Uterus (tissue), 4 donors: Measurements from ENCODE around the gene GPR17. TPM values are rescaled to one million over a fixed set of nuclear protein-coding genes. Genes with fewer than 3 reads are reported as not detected.

Experiments used
- DNase-seq, 2 donors: peaks; one replicate each; pipeline ENCODE4 v3.0.0-alpha.2; 2019 to 2020
- H3K27ac ChIP-seq, 2 donors: fragments of 200-600 bp; sonication (generic); 1 replicate in 1 of 2; 2 replicates in 1 of 2; pipeline ENCODE4 v1.5.1; 2016 to 2018
- H3K27me3 ChIP-seq, 2 donors: fragments of 200-600 bp; sonication (generic); one replicate each; pipeline ENCODE4 v1.5.1; 2018 to 2019; ENCODE audit warnings: control low read depth in 1 of 2
- H3K36me3 ChIP-seq, 2 donors: fragments of 200-600 bp; sonication (generic); one replicate each; pipeline ENCODE4 v1.5.1; 2019; ENCODE audit warnings: control low read depth in 1 of 2
- H3K4me1 ChIP-seq, 2 donors: fragments of 200-600 bp; sonication (generic); one replicate each; pipeline ENCODE4 v1.5.1; 2018 to 2019; ENCODE audit warnings: control low read depth in 1 of 2
- H3K4me3 ChIP-seq, 2 donors: fragments of 200-600 bp; sonication (generic); 1 replicate in 1 of 2; 2 replicates in 1 of 2; pipeline ENCODE4 v1.5.1; 2018 to 2019; ENCODE audit warnings: mild to moderate bottlenecking in 1 of 2
- H3K9me3 ChIP-seq, 2 donors: fragments of 200-600 bp; sonication (generic); one replicate each; pipeline ENCODE4 v1.5.1; 2019; ENCODE audit warnings: control low read depth in 1 of 2
- POLR2A ChIP-seq, 2 donors: fragments of 450-650 bp; IDR thresholded peaks; one replicate each; pipeline ENCODE4 v1.6.1; 2016; ENCODE audit warnings: antibody characterized with exemption in 2 of 2, mild to moderate bottlenecking in 1 of 2, moderate library complexity in 1 of 2
- intact Hi-C: fragments of 100-400 bp; cut with DNase I; formaldehyde crosslinking; loops from one replicate; pipeline ENCODE4 v1.15.1; 2023; ENCODE audit warnings: low total_unique reads
- total RNA-seq, 4 donors: library from RNA; depleted of rRNA in 3 of 4; stranded (reverse); fragments of >200 nt in 3 of 4; gene quantifications; one replicate each; pipeline versions ENCODE4 v1.1.0 to v1.2.4, GENCODE V29; 2014 to 2023
- TF ChIP-seq, protein P1 (sequence below), 4 experiments: fragments of 200-600 bp in 2 of 4; fragments of 450-650 bp in 2 of 4; sonication (generic) in 2 of 4; IDR thresholded peaks; one replicate each; pipeline ENCODE4 v1.5.1; 2016 to 2019; ENCODE audit warnings: antibody characterized with exemption in 4 of 4, mild to moderate bottlenecking in 2 of 4, moderate library complexity in 1 of 4
- donor health status: DM: yes; HTN: yes; CAD: no.

Gene GPR17
- total RNA-seq, 4 donors from 2014 or later: 0.41 TPM; not detected in 3

GRCh38 chr2:127611076-127611925, 34.7 kb upstream of the GPR17 start:
- TF ChIP-seq, protein P1, sequence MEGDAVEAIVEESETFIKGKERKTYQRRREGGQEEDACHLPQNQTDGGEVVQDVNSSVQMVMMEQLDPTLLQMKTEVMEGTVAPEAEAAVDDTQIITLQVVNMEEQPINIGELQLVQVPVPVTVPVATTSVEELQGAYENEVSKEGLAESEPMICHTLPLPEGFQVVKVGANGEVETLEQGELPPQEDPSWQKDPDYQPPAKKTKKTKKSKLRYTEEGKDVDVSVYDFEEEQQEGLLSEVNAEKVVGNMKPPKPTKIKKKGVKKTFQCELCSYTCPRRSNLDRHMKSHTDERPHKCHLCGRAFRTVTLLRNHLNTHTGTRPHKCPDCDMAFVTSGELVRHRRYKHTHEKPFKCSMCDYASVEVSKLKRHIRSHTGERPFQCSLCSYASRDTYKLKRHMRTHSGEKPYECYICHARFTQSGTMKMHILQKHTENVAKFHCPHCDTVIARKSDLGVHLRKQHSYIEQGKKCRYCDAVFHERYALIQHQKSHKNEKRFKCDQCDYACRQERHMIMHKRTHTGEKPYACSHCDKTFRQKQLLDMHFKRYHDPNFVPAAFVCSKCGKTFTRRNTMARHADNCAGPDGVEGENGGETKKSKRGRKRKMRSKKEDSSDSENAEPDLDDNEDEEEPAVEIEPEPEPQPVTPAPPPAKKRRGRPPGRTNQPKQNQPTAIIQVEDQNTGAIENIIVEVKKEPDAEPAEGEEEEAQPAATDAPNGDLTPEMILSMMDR (IDR thresholded peaks at IDR 0.05): no peak
- no peak for TF ChIP-seq POLR2A (IDR thresholded peaks at IDR 0.05)
- Histone ChIP-seq H3K9me3 (no peaks in the 10 kb centered on the region), H3K27me3 (no peaks in the 10 kb centered on the region), H3K4me1 (no peaks in the 10 kb centered on the region), H3K36me3 (no peaks in the 10 kb centered on the region), H3K4me3 (no peak overlapping the region), H3K27ac (no peak overlapping the region)
- intact Hi-C loops: no loop called here
- peak in 1 of 2 donors; percentile 7 for DNase-seq

- DNase-seq: peak in 1 of 2 donors; percentile 11
- intact Hi-C loops: no loop called here
- Histone ChIP-seq H3K27ac (no peak overlapping the region), H3K36me3 (no peaks in the 10 kb centered on the region), H3K27me3 (no peaks in the 10 kb centered on the region), H3K4me3 (no peak overlapping the region), H3K9me3 (no peaks in the 10 kb centered on the region), H3K4me1 (no peaks in the 10 kb centered on the region)
- TF ChIP-seq, protein P1 (IDR thresholded peaks at IDR 0.05): no peak
- no peak for TF ChIP-seq POLR2A (IDR thresholded peaks at IDR 0.05)
Measured at GRCh38 chr2:127612111-127612822, 33.7 kb upstream of the GPR17 start.

DNA sequence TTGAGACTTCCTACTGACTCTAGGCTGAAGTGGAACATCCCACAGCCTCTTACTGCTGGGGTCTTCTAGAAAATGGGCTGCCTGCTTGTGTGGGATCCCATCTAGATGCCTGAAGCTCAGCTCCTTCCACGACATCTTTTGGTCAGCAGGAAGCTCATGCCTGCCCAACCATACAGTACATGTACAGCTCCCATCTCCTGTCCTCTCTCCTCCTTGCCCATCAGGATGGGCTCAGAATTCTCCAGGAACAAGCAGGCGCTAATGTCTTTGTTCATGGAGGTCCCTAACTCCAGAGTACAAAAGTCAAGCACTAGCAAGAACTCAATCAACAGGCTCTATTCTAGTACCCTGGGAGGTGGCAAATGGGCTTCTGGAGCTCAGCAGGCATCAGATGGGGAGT, 31.7 kb upstream of the GPR17 start:
- Histone ChIP-seq H3K4me3 (no peak overlapping the region), H3K36me3 (no peaks in the 10 kb centered on the region), H3K27me3 (no peaks in the 10 kb centered on the region), H3K4me1 (no peaks in the 10 kb centered on the region), H3K9me3 (no peaks in the 10 kb centered on the region), H3K27ac (no peak overlapping the region)
- no peak for TF ChIP-seq POLR2A (IDR thresholded peaks at IDR 0.05)
- TF ChIP-seq, protein P1 (IDR thresholded peaks at IDR 0.05): no peak
- intact Hi-C loops: no loop called here
- DNase-seq: no peak

DNA sequence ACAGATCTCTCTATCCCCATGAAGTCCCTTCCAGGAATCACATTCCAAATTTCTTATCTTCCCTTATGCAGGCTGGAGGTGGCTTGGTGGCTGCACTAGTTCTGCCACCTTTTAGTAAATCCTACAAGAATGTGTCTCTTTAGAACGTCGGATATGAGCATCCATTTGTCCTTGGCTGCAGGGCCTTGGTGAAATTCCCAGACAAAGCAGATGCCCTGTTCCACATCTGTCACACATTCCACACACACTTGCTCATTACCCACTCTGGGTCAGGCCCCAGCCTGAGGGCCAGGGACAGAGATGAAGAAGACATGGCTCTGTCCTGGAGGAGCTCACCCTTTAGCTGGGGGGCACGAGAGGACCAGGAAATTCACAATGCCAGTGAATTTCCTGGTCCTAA, 31.2 kb upstream of the GPR17 start:
- no peak for DNase-seq
- Histone ChIP-seq H3K27ac (no peak overlapping the region), H3K27me3 (no peaks in the 10 kb centered on the region), H3K9me3 (no peaks in the 10 kb centered on the region), H3K36me3 (no peaks in the 10 kb centered on the region), H3K4me1 (no peaks in the 10 kb centered on the region), H3K4me3 (no peak overlapping the region)
- no peak for TF ChIP-seq POLR2A (IDR thresholded peaks at IDR 0.05)
- TF ChIP-seq, protein P1 (IDR thresholded peaks at IDR 0.05): no peak
- intact Hi-C loops: no loop called here
